Transverse colon (tissue), 4 donors: ENCODE results near the gene BRD3OS. TPM values are rescaled to one million over a fixed set of nuclear protein-coding genes. Genes with fewer than 3 reads are reported as not detected.

Source experiments
- DNase-seq: peaks from one replicate; pipeline ENCODE4 v3.0.0-alpha.2; 2019
- H3K27ac ChIP-seq, 4 donors: fragments of 200-600 bp; sonication (generic); 2 replicates each; pipeline ENCODE4 v1.5.1; 2016 to 2018; ENCODE audit warnings: inconsistent platforms in 4 of 4
- H3K27me3 ChIP-seq: fragments of 200-600 bp; sonication (generic); 2 replicates; pipeline ENCODE4 v1.5.1; 2017; ENCODE audit warnings: inconsistent platforms
- H3K36me3 ChIP-seq, 4 donors: fragments of 200-600 bp; sonication (generic); 2 replicates each; pipeline ENCODE4 v1.5.1; 2017 to 2019; ENCODE audit warnings: inconsistent platforms in 4 of 4
- H3K4me1 ChIP-seq, 4 donors: fragments of 200-600 bp; sonication (generic); 2 replicates each; pipeline ENCODE4 v1.5.1; 2017 to 2020; ENCODE audit warnings: inconsistent platforms in 4 of 4
- H3K4me3 ChIP-seq, 4 donors: fragments of 200-600 bp; sonication (generic); 1 replicate in 1 of 4; 2 replicates in 3 of 4; pipeline versions ENCODE4 v1.5.1 to v1.6.1; 2017 to 2019; ENCODE audit warnings: inconsistent platforms in 4 of 4
- H3K9me3 ChIP-seq, 2 donors: fragments of 200-600 bp; sonication (generic); 2 replicates each; pipeline ENCODE4 v1.5.1; 2017 to 2019; ENCODE audit warnings: inconsistent platforms in 2 of 2
- EP300 ChIP-seq: sonication (generic); formaldehyde crosslinking; IDR thresholded peaks from one replicate; pipeline ENCODE4 v1.6.1; 2017; ENCODE audit warnings: antibody characterized with exemption, low read depth
- POLR2A ChIP-seq: fragments of 450-650 bp; IDR thresholded peaks from one replicate; pipeline ENCODE4 v1.6.1; 2016; ENCODE audit warnings: antibody characterized with exemption, mild to moderate bottlenecking, moderate library complexity
- POLR2AphosphoS5 ChIP-seq, 3 donors: sonication (generic); formaldehyde crosslinking; IDR thresholded peaks; one replicate each; pipeline ENCODE4 v1.6.1; 2016; ENCODE audit warnings: antibody characterized with exemption in 3 of 3
- WGBS, 2 donors: methylation state at CpG; one replicate each; pipeline ENCODE4 v1.1.5; 2018; ENCODE audit warnings: low coverage in 1 of 2; 5-methylcytosine and 5-hydroxymethylcytosine counted together
- in situ Hi-C, 4 donors: fragments of 200-750 bp; cut with MboI; loops; one replicate each; pipeline versions ENCODE4 v1.15.0 to v1.15.1; 2017; ENCODE audit warnings: low sequenced_read_pairs in 3 of 4, low pct_ligation_motif_present in 1 of 4, low pct_unique_long_range_greater_than_20kb in 1 of 4
- intact Hi-C: fragments of 100-400 bp; cut with DNase I; formaldehyde crosslinking; loops from one replicate; pipeline ENCODE4 v1.15.1; 2023; ENCODE audit warnings: low total_unique reads
- total RNA-seq, 4 donors: library from RNA; depleted of rRNA; stranded (reverse); fragments of >200 nt; gene quantifications; one replicate each; pipeline ENCODE4 v1.1.0, GENCODE V29; 2016
- TF ChIP-seq, protein P1 (sequence below), 5 experiments: fragments of 200-600 bp in 3 of 5; fragments of 450-650 bp in 2 of 5; sonication (generic) in 3 of 5; IDR thresholded peaks; 1 replicate in 2 of 5; 2 replicates in 3 of 5; pipeline ENCODE4 v1.5.1; 2016 to 2017; ENCODE audit warnings: antibody characterized with exemption in 5 of 5, inconsistent platforms in 3 of 5, mild to moderate bottlenecking in 2 of 5, moderate library complexity in 1 of 5

BRD3OS gene
- total RNA-seq, 4 donors from 2014 or later, result 3.2 to 6.6 (median 4.4) TPM

DNA sequence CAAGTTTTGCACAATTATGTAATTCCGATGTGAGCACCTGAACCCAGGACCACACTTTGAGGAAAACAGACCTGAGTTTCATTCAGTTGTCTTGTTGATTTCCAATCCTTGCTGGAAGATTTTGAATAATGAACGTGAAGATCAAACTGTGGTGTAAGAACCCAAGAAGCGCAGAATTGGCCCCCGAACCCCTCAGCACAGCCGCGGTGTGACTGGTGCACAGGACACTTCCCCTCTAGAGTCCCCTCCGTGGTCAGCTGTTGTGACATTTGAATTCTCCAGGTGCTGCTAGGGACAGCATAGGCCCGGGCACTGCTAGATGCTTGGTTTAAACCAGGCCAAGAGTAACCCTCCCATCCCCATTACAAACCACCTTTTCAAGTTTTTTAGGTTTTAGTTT, 1.7 kb downstream of the BRD3OS start:
- Histone ChIP-seq H3K27ac (no peak overlapping the region), H3K36me3 (peaks cover 0 to 4% (median 2%) of the 10 kb centered on the region in 4 donors), H3K4me3 (no peak overlapping the region), H3K9me3 (no peaks in the 10 kb centered on the region), H3K27me3 (no peaks in the 10 kb centered on the region), H3K4me1 (peaks cover 0 to 17% (median 11%) of the 10 kb centered on the region in 4 donors)
- in situ Hi-C loops, result no loop called here
- intact Hi-C loops, result no loop called here
- TF ChIP-seq, protein P1, sequence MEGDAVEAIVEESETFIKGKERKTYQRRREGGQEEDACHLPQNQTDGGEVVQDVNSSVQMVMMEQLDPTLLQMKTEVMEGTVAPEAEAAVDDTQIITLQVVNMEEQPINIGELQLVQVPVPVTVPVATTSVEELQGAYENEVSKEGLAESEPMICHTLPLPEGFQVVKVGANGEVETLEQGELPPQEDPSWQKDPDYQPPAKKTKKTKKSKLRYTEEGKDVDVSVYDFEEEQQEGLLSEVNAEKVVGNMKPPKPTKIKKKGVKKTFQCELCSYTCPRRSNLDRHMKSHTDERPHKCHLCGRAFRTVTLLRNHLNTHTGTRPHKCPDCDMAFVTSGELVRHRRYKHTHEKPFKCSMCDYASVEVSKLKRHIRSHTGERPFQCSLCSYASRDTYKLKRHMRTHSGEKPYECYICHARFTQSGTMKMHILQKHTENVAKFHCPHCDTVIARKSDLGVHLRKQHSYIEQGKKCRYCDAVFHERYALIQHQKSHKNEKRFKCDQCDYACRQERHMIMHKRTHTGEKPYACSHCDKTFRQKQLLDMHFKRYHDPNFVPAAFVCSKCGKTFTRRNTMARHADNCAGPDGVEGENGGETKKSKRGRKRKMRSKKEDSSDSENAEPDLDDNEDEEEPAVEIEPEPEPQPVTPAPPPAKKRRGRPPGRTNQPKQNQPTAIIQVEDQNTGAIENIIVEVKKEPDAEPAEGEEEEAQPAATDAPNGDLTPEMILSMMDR (IDR thresholded peaks at IDR 0.05), result no peak
- TF ChIP-seq POLR2AphosphoS5 (IDR thresholded peaks at IDR 0.05) (no peak), POLR2A (no peak)
- WGBS, 2 donors, result 86 to 100% methylated on average over 1 to 8 of the region's 8 CpGs
- no peak for DNase-seq

DNA sequence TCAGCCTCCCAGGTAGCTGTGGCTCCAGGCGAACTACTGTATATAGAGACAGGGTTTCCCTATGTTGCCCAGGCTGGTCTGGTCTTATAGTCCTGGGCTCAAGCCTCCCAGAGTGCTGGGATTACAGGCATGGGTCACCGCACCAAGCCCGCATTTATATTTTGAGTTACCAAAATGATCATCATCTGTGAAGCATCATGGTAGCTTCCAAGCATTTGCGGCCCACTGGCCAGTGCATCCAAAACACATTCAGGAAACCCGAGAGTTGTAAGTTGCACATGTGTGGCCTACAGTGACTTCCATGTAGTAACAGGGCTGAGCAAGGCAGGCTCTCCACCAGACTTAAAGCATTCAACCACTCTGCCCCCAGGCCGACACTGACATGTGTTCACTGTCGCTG, 2.3 kb downstream of the BRD3OS start:
- Histone ChIP-seq H3K27ac (no peak overlapping the region), H3K4me1 (peaks cover 0 to 17% (median 11%) of the 10 kb centered on the region in 4 donors), H3K9me3 (no peaks in the 10 kb centered on the region), H3K27me3 (no peaks in the 10 kb centered on the region), H3K36me3 (peaks cover 0 to 8% (median 4%) of the 10 kb centered on the region in 4 donors), H3K4me3 (no peak overlapping the region)
- intact Hi-C loops (no loop called here), in situ Hi-C loops (no loop called here)
- WGBS, 2 donors, result 88% methylated on average over 7 of the region's 7 CpGs; no CpG with 5 or more reads in 1 of the 2 donors
- DNase-seq, result no peak
- TF ChIP-seq POLR2A (no peak), POLR2AphosphoS5 (IDR thresholded peaks at IDR 0.05) (no peak), EP300 (no peak)
- TF ChIP-seq, protein P1 (IDR thresholded peaks at IDR 0.05), result no peak

DNA sequence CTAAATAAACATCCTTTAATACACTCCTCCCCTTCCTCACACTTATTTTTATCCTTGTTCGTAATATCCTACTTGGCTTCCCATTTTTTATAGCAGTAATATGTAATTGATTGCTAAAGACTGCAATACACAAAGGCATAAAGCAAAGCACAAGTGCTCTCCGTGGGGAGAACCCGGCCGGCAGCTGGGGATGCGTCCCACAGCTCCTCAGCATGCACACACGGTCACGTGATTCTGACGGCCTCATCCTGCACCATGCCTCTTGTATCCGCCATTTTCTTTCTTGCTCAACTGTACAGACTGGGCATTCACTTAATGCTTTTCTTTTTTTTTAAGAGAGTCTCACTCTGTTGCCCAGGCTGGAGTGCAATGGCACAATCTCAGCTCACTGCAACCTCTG, 2.8 kb downstream of the BRD3OS start:
- DNase-seq, result no peak
- H3K4me1 ChIP-seq, result peaks cover 0 to 17% (median 11%) of the 10 kb centered on the region in 4 donors
- H3K27me3 ChIP-seq, result no peaks in the 10 kb centered on the region
- 89 to 95% methylated on average over 8 to 9 of the region's 9 CpGs for WGBS, 2 donors
- H3K36me3 ChIP-seq, result peaks cover 0 to 13% (median 6%) of the 10 kb centered on the region in 4 donors
- no peak overlapping the region for H3K27ac ChIP-seq
- no peak overlapping the region for H3K4me3 ChIP-seq
- H3K9me3 ChIP-seq, result no peaks in the 10 kb centered on the region
- intact Hi-C loops (no loop called here), in situ Hi-C loops (no loop called here)
- TF ChIP-seq, protein P1 (IDR thresholded peaks at IDR 0.05), result no peak
- TF ChIP-seq POLR2AphosphoS5 (IDR thresholded peaks at IDR 0.05) (no peak), EP300 (no peak)

DNA sequence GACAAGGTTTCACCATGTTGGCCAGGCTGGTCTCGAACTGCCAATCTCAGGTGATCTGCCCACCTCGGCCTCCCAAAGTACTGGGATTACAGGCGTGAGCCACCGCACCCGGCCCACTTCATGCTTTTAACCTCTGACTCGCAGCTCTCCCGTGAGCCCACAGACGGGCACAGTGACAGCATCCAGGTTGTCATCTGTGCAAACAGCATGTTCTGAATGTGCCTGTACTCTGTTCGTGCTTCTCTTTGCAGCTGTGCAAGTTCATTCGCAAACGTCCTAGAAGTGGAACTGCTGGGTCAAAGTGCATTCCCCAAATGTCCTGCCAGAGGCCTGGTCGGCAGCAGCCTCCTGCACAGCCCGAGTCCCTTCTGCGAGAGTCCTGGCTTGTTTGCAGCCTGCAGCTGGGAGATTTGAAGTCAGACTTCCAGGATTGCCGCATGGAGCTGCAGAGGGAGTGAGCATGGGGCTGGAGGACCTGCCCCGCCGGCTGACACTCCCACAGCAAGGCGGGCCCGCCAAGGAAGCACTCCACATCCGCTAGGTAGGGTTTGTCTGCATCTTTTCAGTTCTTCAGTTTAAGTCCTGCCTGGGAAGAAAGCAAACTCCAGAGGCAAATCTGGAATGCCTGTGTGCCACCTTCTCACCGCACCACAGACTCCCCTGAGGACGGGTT, 3.4 kb downstream of the BRD3OS start:
- peaks cover 0 to 17% (median 11%) of the 10 kb centered on the region in 4 donors for H3K4me1 ChIP-seq
- no peak overlapping the region for H3K4me3 ChIP-seq
- H3K27me3 ChIP-seq, result no peaks in the 10 kb centered on the region
- in situ Hi-C loops, result no loop called here
- WGBS, 2 donors, result 90% methylated on average over 22 of the region's 22 CpGs; no CpG with 5 or more reads in 1 of the 2 donors
- H3K9me3 ChIP-seq, result no peaks in the 10 kb centered on the region
- peaks cover 0 to 18% (median 9%) of the 10 kb centered on the region in 4 donors for H3K36me3 ChIP-seq
- H3K27ac ChIP-seq, result no peak overlapping the region
- TF ChIP-seq, protein P1 (IDR thresholded peaks at IDR 0.05), result no peak
- TF ChIP-seq EP300 (no peak), POLR2A (no peak)
- no peak for DNase-seq
- intact Hi-C loops, result no loop called here
